Epithelial cell of proximal tubule (primary cell): ENCODE measurements around the gene GREB1. TPM values are rescaled to one million over a fixed set of nuclear protein-coding genes. Genes with fewer than 3 reads are reported as not detected.

ENCODE experiments used
- DNase-seq: peaks from one replicate; pipeline ENCODE4 v3.0.0-alpha.2; 2011; ENCODE audit warnings: low read depth
- H3K4me3 ChIP-seq: 2 replicates; pipeline ENCODE4 v1.5.1; 2011; ENCODE audit warnings: low read depth, mild to moderate bottlenecking, low read length
- total RNA-seq: library from RNA; depleted of rRNA; stranded (reverse); fragments of >200 nt; gene quantifications from 2 replicates; pipeline ENCODE4 v1.2.3, GENCODE V29; 2015
- TF ChIP-seq, protein P1 (sequence below): conservative IDR thresholded peaks from 2 replicates; pipeline ENCODE4 v1.5.1; 2012; ENCODE audit warnings: low read depth, mild to moderate bottlenecking, low read length

Gene GREB1
- total RNA-seq, 1 donor from 2014 or later, result 0.12 TPM

DNA sequence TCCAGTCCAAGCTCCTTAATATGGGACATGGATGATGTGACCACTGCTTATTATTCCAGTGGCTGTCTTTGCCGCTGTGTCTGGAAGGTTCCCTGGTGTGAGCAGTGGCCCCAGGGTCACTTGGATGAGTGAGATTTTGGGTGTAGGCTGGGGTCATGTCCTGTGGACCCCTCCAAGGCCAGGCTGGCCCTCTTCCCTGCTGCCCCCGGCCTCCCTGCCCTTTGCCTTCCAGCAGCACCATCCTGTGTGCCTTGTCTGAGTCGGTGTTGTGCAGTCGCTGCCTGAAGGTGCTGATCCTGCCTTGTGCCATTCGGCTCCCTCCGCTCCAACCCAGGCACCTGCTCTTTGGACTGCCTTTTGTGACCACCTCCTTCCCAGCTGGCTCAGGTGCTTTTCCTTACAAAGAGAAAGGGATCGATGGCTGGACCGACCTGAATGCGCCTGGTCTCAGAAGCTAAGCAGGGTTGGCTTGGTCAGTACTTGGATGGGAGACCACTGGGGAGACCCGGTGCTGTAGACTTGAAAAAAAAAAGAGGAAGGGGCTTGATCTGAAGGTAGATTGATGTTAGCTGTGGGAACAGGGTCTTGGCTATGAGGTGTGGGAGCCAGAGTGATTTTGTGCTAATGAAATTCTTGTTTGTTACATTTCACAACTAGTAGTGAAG lies 16.7 kb upstream of the GREB1 start:
- DNase-seq, result no peak
- TF ChIP-seq, protein P1, sequence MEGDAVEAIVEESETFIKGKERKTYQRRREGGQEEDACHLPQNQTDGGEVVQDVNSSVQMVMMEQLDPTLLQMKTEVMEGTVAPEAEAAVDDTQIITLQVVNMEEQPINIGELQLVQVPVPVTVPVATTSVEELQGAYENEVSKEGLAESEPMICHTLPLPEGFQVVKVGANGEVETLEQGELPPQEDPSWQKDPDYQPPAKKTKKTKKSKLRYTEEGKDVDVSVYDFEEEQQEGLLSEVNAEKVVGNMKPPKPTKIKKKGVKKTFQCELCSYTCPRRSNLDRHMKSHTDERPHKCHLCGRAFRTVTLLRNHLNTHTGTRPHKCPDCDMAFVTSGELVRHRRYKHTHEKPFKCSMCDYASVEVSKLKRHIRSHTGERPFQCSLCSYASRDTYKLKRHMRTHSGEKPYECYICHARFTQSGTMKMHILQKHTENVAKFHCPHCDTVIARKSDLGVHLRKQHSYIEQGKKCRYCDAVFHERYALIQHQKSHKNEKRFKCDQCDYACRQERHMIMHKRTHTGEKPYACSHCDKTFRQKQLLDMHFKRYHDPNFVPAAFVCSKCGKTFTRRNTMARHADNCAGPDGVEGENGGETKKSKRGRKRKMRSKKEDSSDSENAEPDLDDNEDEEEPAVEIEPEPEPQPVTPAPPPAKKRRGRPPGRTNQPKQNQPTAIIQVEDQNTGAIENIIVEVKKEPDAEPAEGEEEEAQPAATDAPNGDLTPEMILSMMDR, result no peak

DNA sequence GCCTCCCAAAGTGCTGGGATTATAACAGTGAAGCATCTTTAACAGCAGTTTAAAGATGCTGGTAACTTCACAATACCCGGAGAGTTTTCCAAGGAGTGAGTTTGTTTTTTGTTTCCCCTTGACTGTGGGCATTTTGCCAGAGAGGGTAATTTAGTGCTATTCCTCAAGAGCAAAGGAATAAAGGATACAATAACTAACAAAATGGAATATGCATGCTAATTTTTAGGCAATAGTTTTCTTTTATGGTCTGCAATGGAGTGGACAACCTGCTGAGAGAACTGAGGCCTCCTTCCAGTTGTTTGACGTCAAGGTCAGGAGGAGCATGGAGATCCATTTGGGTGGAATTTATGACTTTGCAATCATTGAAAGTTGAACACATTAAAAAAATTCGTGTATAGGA lies 15.9 kb upstream of the GREB1 start:
- DNase-seq, result no peak
- H3K4me3 ChIP-seq, result no peak overlapping the region
- TF ChIP-seq, protein P1, result no peak

More for the DNA sequence above, 16.7 kb upstream of the GREB1 start:
- no peak overlapping the region for H3K4me3 ChIP-seq

DNA sequence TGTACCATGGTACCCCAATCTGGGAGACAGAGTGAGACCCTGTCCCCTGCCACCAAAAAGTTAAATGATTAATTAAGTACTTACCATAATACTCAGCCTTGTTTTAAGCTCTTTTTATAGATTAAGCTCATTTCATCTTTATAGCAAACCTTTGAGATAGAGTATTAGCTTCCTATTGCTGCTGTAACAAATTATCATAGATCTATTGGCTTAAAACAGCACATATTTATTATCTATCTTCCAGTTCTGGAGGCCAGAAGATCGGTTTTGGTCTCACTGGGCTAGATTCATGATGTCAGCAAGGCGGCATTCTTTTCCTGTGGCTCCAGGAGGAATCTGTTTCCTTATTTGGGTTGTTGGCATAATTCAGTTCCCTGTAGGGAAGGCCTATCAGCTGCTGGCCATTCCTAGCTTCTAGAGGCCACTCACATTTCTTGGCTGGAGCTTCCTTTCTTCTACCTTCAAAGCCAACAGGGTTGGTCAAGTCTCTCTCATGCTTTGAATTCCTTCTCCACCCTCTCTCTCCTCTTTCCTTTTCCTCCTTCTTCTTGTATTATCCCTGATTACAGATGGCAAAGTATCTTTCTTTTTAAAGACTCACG lies 13.7 kb upstream of the GREB1 start:
- TF ChIP-seq, protein P1, result no peak
- no peak for DNase-seq
- H3K4me3 ChIP-seq, result no peak overlapping the region

DNA sequence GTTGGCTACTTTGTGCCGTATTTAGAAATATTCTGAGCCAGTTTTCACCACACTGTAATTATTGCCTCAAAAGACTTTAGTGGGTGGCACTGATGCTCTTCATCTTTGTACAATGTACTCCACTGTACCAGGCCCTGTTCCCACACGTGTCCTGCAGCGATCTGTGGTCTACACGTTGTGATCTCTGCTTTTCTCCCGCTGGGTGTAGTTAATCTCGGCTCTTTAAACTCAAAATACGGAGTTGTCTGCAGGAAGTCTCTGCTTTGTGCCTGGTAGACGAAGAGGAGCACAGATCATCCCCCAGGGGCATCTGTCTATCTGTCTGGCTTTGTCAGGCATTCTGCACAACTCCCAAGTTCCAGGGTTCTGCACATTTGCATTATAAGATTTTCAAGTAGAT lies 12.1 kb upstream of the GREB1 start:
- DNase-seq, result no peak
- TF ChIP-seq, protein P1, result no peak
- no peak overlapping the region for H3K4me3 ChIP-seq

DNA sequence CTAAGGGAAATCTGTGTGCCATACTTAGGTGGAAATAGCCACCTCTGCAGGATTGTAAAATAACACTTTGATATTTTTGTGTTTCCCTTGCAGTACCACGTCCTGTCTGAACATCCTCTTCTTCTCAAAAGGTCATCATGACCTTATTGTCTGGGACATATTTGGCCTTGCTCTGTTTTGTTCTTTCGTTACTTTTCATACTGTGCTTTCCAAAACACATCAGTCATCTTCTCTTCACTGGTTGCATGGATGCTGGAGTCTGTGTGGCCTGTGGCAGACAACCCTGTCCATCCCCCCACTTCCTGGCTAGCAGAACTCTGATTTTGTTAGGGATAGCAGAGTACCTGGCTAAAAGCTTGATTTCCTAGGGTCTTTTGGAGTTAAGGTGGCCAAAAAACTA lies 9.4 kb upstream of the GREB1 start:
- H3K4me3 ChIP-seq, result no peak overlapping the region
- TF ChIP-seq, protein P1, result no peak

DNA sequence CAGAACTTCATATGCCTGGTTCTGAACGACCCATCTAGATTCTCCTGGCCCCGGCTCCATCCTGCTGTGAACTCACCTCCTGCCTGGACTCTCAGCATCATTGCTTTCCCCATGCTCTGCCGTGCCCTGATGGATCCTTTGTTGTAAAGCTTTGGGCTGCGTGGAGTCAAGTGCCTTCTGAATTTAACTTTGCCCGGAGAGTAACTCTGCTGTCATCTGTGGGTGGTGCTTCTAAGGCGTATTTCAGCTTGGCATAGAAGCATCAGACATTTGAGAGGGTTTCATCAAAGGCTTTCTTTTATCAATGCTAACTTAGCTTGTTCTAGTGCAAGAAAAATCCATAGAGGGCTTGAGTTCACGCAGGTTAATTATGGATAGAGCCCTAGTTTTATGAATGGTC lies 8.1 kb upstream of the GREB1 start:
- H3K4me3 ChIP-seq, result no peak overlapping the region
- DNase-seq, result no peak
- TF ChIP-seq, protein P1, result no peak

More for the DNA sequence above, 9.4 kb upstream of the GREB1 start:
- no peak for DNase-seq

DNA sequence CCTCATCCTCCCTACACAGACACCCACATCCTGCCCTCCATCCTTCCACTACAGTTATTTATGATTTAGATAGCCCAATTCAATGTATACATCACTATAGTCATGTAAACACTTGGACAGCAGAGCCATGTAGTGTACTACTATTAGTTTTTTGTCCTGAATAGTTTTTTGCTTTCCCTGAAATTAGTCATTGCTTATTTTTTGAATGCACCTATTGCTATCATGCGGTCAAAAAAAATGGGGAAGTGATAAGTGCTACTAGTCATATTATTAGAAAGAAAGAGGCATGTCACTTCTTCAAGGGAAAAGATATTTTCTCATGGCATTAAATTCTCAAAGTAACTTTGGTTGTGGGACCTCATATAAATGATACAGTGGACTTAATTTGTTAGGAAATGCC lies 6.8 kb upstream of the GREB1 start:
- TF ChIP-seq, protein P1, result no peak
- DNase-seq, result no peak
- no peak overlapping the region for H3K4me3 ChIP-seq
